Parathyroid adenoma (tissue), 2 donors: ENCODE measurements around the gene IL36G.

Source experiments
- H2AFZ ChIP-seq: fragments of 300-600 bp; sonication (generic); one replicate; pipeline ENCODE4 v1.7.0; 2017; ENCODE audit warnings: antibody characterized with exemption, mild to moderate bottlenecking
- H3K27ac ChIP-seq: fragments of 300-600 bp; sonication (generic); one replicate; pipeline ENCODE4 v1.7.0; 2017
- H3K27me3 ChIP-seq: fragments of 300-600 bp; sonication (generic); one replicate; pipeline ENCODE4 v1.7.0; 2017; ENCODE audit warnings: low read length; ENCODE audit not compliant: control insufficient read depth, insufficient read depth
- H3K36me3 ChIP-seq: fragments of 300-600 bp; sonication (generic); one replicate; pipeline ENCODE4 v1.7.0; 2017; ENCODE audit warnings: low read length; ENCODE audit not compliant: control insufficient read depth, insufficient read depth
- H3K4me1 ChIP-seq: fragments of 300-600 bp; sonication (generic); one replicate; pipeline ENCODE4 v1.7.0; 2017; ENCODE audit warnings: control low read depth
- H3K4me2 ChIP-seq: fragments of 300-600 bp; sonication (generic); one replicate; pipeline ENCODE4 v1.7.0; 2017; ENCODE audit warnings: low read length
- H3K4me3 ChIP-seq: fragments of 300-600 bp; sonication (generic); one replicate; pipeline ENCODE4 v1.7.0; 2017; ENCODE audit warnings: low read depth, low read length
- H3K79me2 ChIP-seq: fragments of 300-600 bp; sonication (generic); one replicate; pipeline ENCODE4 v1.7.0; 2017; ENCODE audit warnings: control low read depth
- H3K9ac ChIP-seq: fragments of 300-600 bp; sonication (generic); one replicate; pipeline ENCODE4 v1.7.0; 2017; ENCODE audit warnings: mild to moderate bottlenecking
- H3K9me3 ChIP-seq: fragments of 300-600 bp; sonication (generic); one replicate; pipeline ENCODE4 v1.7.0; 2017; ENCODE audit warnings: low read length; ENCODE audit not compliant: control insufficient read depth
- CTCF ChIP-seq: fragments of 300-600 bp; sonication (generic); IDR thresholded peaks from one replicate; pipeline ENCODE4 v1.7.0; 2017; ENCODE audit warnings: antibody characterized with exemption, mild to moderate bottlenecking
- donor health status: primary hyperparathyroidism.

IL36G gene

GRCh38 chr2:113011108-113011507 lies 33.3 kb downstream of the IL36G start:
- no peak overlapping the region for H3K27ac ChIP-seq
- H3K4me3 ChIP-seq, result no peak overlapping the region
- no peak overlapping the region for H2AFZ ChIP-seq
- H3K27me3 ChIP-seq, result no peaks in the 10 kb centered on the region
- no peaks in the 10 kb centered on the region for H3K9me3 ChIP-seq
- H3K4me2 ChIP-seq, result no peak overlapping the region
- H3K36me3 ChIP-seq, result no peaks in the 10 kb centered on the region
- H3K79me2 ChIP-seq, result no peaks in the 10 kb centered on the region
- no peak overlapping the region for H3K9ac ChIP-seq
- no peaks in the 10 kb centered on the region for H3K4me1 ChIP-seq
- no peak for TF ChIP-seq CTCF

GRCh38 chr2:113012436-113013335 lies 34.9 kb downstream of the IL36G start:
- Histone ChIP-seq H3K4me3 (no peak overlapping the region), H2AFZ (no peak overlapping the region), H3K27ac (no peak overlapping the region), H3K4me2 (no peak overlapping the region), H3K27me3 (no peaks in the 10 kb centered on the region), H3K9ac (no peak overlapping the region), H3K4me1 (no peaks in the 10 kb centered on the region), H3K79me2 (no peaks in the 10 kb centered on the region), H3K36me3 (no peaks in the 10 kb centered on the region), H3K9me3 (no peaks in the 10 kb centered on the region)
- no peak for TF ChIP-seq CTCF

- no peak overlapping the region for H3K4me3 ChIP-seq
- H3K79me2 ChIP-seq, result no peaks in the 10 kb centered on the region
- no peaks in the 10 kb centered on the region for H3K27me3 ChIP-seq
- TF ChIP-seq CTCF, result no peak
- no peaks in the 10 kb centered on the region for H3K9me3 ChIP-seq
- no peak overlapping the region for H2AFZ ChIP-seq
- H3K4me2 ChIP-seq, result no peak overlapping the region
- H3K4me1 ChIP-seq, result no peaks in the 10 kb centered on the region
- no peaks in the 10 kb centered on the region for H3K36me3 ChIP-seq
- no peak overlapping the region for H3K27ac ChIP-seq
- H3K9ac ChIP-seq, result no peak overlapping the region
Measured at GRCh38 chr2:113013336-113013661, 35.5 kb downstream of the IL36G start.

DNA sequence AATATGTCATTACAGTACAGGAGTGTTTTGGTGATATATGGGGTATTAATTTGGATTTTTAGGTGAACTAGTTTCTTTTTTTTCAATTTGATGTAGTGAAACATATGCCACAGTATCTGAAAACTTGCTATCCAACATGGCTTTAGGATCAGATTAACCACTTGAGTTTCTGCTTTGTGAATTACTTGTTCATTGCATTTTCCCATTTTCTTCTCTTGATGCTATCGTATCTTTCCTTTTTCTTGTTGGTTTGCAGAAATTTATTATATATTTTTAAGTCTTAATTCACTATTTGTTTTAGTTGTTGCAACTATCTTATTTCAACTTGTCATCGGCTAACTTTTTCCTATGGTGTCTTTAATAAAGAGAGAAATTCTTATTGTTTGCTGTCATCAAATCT lies 36.3 kb downstream of the IL36G start:
- Histone ChIP-seq H2AFZ (no peak overlapping the region), H3K27me3 (no peaks in the 10 kb centered on the region), H3K27ac (no peak overlapping the region), H3K9ac (no peak overlapping the region), H3K79me2 (no peaks in the 10 kb centered on the region), H3K9me3 (no peaks in the 10 kb centered on the region), H3K4me2 (no peak overlapping the region), H3K36me3 (no peaks in the 10 kb centered on the region), H3K4me3 (no peak overlapping the region), H3K4me1 (no peaks in the 10 kb centered on the region)
- no peak for TF ChIP-seq CTCF

DNA sequence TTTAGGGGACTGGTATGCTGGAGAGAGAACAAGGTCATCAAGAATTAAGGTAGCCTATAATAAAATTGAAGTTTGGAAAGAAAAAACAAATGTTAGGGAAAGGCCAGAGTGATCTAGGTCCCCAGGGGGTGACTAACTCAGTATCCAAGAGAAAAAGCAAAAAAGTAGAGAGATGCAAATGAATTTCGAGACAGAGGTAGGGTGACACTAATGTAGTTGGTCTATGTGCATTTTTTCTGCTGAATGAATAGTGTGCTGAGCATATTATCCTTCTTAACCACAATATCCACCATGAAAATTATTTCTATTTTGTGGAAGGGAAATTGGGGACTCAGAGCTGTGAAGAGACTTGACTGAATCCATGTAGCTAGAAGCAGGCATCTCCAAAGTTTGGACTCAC lies 37.2 kb downstream of the IL36G start:
- Histone ChIP-seq H3K27ac (no peak overlapping the region), H3K4me2 (no peak overlapping the region), H3K27me3 (no peaks in the 10 kb centered on the region), H3K79me2 (no peaks in the 10 kb centered on the region), H3K36me3 (no peaks in the 10 kb centered on the region), H3K4me1 (no peaks in the 10 kb centered on the region), H2AFZ (no peak overlapping the region), H3K9ac (no peak overlapping the region), H3K4me3 (no peak overlapping the region), H3K9me3 (no peaks in the 10 kb centered on the region)
- TF ChIP-seq CTCF, result no peak
